SK-N-SH treated with all-trans-retinoic acid at 6 μM for 48 hours (cell line): ENCODE data around the gene DNAJB4.

Experiments used
- ARNTL ChIP-seq: fragments of 450-650 bp; formaldehyde crosslinking; IDR thresholded peaks from 2 replicates; pipeline ENCODE4 v1.5.0; 2020; ENCODE audit warnings: low read depth, mild to moderate bottlenecking, moderate library complexity, borderline replicate concordance
- CSRNP3 ChIP-seq: fragments of 250-450 bp; sonication (Bioruptor Pico); IDR thresholded peaks from 2 replicates; pipeline ENCODE4 v1.5.1; 2021; ENCODE audit warnings: mild to moderate bottlenecking, moderate library complexity
- OSR1 ChIP-seq: fragments of 250-450 bp; sonication (Bioruptor Pico); IDR thresholded peaks from 2 replicates; pipeline ENCODE4 v1.8.0; 2022; ENCODE audit warnings: moderate library complexity, mild to moderate bottlenecking, inconsistent platforms
- PPARA ChIP-seq: fragments of 250-450 bp; sonication (Bioruptor Pico); IDR thresholded peaks from 2 replicates; pipeline ENCODE4 v1.5.0; 2020; ENCODE audit warnings: mild to moderate bottlenecking, borderline replicate concordance
- RARB ChIP-seq: fragments of 250-450 bp; sonication (Bioruptor Pico); IDR thresholded peaks from 2 replicates; pipeline ENCODE4 v1.8.0; 2021; ENCODE audit warnings: mild to moderate bottlenecking, moderate library complexity
- ZFP30 ChIP-seq: fragments of 450-650 bp; formaldehyde crosslinking; IDR thresholded peaks from 2 replicates; pipeline ENCODE4 v1.5.0; 2022; ENCODE audit warnings: mild to moderate bottlenecking, moderate library complexity

- TF ChIP-seq CSRNP3 (CRISPR knock-in tag) (no peak), PPARA (CRISPR knock-in tag) (no peak), RARB (CRISPR knock-in tag) (no peak), ARNTL (CRISPR knock-in tag) (no peak), ZFP30 (CRISPR knock-in tag) (no peak), OSR1 (CRISPR knock-in tag) (no peak)
These were observed 46.3 kb upstream of the DNAJB4 start for GRCh38 chr1:77958391-77958790.
